SU-DHL-6 (cell line): Measurements from ENCODE around the gene SLC19A1.

Experiments
- H2AFZ ChIP-seq: fragments of 200-600 bp; sonication (generic); 2 replicates; pipeline ENCODE4 v1.6.1; 2014; ENCODE audit warnings: low read depth, mild to moderate bottlenecking, moderate library complexity, mixed read lengths, antibody characterized with exemption, low read length; ENCODE audit not compliant: severe bottlenecking
- H3F3A ChIP-seq: fragments of 200-600 bp; shearing (Covaris generic); 2 replicates; pipeline ENCODE4 v1.6.0; 2016; ENCODE audit warnings: antibody characterized with exemption, mild to moderate bottlenecking; ENCODE audit not compliant: insufficient read depth
- H3K27ac ChIP-seq: fragments of 200-600 bp; sonication (generic); 2 replicates; pipeline ENCODE4 v1.5.1; 2016; ENCODE audit warnings: low read depth, mild to moderate bottlenecking, low read length, moderate library complexity, mixed read lengths
- H3K27me3 ChIP-seq: fragments of 200-600 bp; sonication (generic), shearing (Covaris generic); 2 replicates; pipeline ENCODE4 v1.6.0; 2014; ENCODE audit warnings: mild to moderate bottlenecking, low read length
- H3K36me3 ChIP-seq: fragments of 200-600 bp; sonication (generic); 2 replicates; pipeline ENCODE4 v1.6.1; 2014; ENCODE audit warnings: mild to moderate bottlenecking, low read length, mixed read lengths
- H3K4me2 ChIP-seq: fragments of 300-600, 200-600 bp; shearing (Covaris generic), sonication (generic); 2 replicates; pipeline ENCODE4 v1.6.0; 2014; ENCODE audit warnings: low read length, low read depth, mild to moderate bottlenecking; ENCODE audit not compliant: poor library complexity, severe bottlenecking
- H3K4me3 ChIP-seq: fragments of 200-600 bp; sonication (generic); 2 replicates; pipeline ENCODE4 v1.5.1; 2014; ENCODE audit warnings: antibody characterized with exemption, low read length, mild to moderate bottlenecking, mixed read lengths; ENCODE audit not compliant: insufficient read depth, poor library complexity, severe bottlenecking
- H3K79me2 ChIP-seq: fragments of 200-600 bp; sonication (generic); 2 replicates; pipeline ENCODE4 v1.6.1; 2014; ENCODE audit warnings: mild to moderate bottlenecking, low read length, moderate library complexity; ENCODE audit not compliant: insufficient read depth
- H3K9ac ChIP-seq: fragments of 200-600 bp; sonication (generic); 2 replicates; pipeline ENCODE4 v1.7.0; 2014; ENCODE audit warnings: mild to moderate bottlenecking, low read length
- H3K9me2 ChIP-seq: fragments of 200-600 bp; sonication (generic); replicated peaks from 2 replicates; pipeline ENCODE4 v1.6.1; 2014; ENCODE audit warnings: low read length; ENCODE audit not compliant: insufficient read depth
- H3K9me3 ChIP-seq: fragments of 200-600 bp; sonication (generic); 2 replicates; pipeline ENCODE4 v1.6.1; 2014; ENCODE audit warnings: low read length, mixed read lengths; ENCODE audit not compliant: insufficient read depth
- H4K20me1 ChIP-seq: fragments of 200-600 bp; sonication (generic); 2 replicates; pipeline ENCODE4 v1.6.1; 2014; ENCODE audit warnings: low read depth, mild to moderate bottlenecking, antibody characterized with exemption, low read length, moderate library complexity, mixed read lengths
- CTCF ChIP-seq: fragments of 200-600 bp; sonication (generic); IDR thresholded peaks from one replicate; pipeline ENCODE4 v1.5.1; 2017; ENCODE audit warnings: antibody characterized with exemption, mild to moderate bottlenecking, low read length, moderate library complexity; ENCODE audit not compliant: insufficient read depth, poor library complexity, severe bottlenecking
- EZH2phosphoT487 ChIP-seq: fragments of 200-600 bp; sonication (generic), shearing (Covaris generic); conservative IDR thresholded peaks from 2 replicates; pipeline ENCODE4 v1.6.1; 2018; ENCODE audit warnings: mild to moderate bottlenecking, antibody characterized with exemption, low read length, moderate library complexity, mixed read lengths

Gene SLC19A1

DNA sequence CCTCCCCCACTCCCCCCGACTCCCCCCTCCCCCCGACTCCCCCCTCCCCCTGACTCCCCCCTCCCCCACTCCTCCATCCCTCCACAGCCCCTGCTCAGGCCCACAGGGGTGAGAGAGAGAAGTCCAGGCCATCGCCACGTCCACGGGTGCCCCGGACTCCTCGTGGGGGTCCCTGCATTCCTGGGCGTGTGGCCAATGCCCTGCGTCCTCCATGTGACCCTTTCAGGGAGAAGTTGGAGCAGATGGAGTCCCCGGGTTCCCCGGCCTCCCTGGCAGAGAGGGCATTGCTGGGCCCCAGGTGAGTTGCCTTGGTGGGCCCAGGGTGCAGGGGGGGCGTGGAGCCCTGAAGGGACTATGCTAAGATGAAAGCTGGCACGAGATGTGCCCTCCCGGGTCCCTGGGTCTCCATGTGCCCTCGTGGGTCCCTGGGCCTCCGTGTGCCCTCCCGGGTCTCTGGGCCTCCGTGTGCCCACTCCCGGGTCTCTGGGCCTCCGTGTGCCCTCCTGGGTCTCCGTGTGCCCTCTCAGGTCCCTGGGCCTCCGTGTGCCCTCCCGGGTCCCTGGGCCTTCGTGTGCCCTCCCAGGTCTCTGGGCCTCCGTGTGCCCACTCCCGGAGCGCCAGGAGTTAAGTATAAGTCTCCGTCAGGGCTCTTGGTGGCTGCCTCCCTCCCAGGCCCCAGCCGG is 52.0 kb downstream of the SLC19A1 start:
- Histone ChIP-seq H3K9me2 (no peaks in the 10 kb centered on the region), H3K4me3 (no peak overlapping the region), H4K20me1 (no peaks in the 10 kb centered on the region), H3K4me2 (no peak overlapping the region), H3K9me3 (no peaks in the 10 kb centered on the region), H3K36me3 (no peaks in the 10 kb centered on the region), H3K27me3 (no peaks in the 10 kb centered on the region), H2AFZ (no peak overlapping the region), H3K79me2 (no peaks in the 10 kb centered on the region), H3F3A (no peaks in the 10 kb centered on the region), H3K27ac (no peak overlapping the region), H3K9ac (no peak overlapping the region)
- TF ChIP-seq EZH2phosphoT487 (no peak), CTCF (no peak)

DNA sequence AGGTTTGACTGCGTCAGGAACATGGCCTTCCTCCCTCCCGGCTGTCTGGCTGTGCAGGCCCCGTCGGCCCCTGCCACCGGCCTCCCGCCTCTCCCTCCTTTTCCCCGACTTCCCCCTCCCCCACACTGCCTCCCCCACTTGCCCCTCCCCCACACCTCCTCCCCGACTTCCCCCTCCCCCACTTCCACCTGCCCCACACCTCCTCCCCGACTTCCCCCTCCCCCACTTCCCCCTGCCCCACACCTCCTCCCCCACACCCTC is 52.6 kb downstream of the SLC19A1 start:
- H3K36me3 ChIP-seq = no peaks in the 10 kb centered on the region
- H3K27ac ChIP-seq = no peak overlapping the region
- H2AFZ ChIP-seq = no peak overlapping the region
- no peak overlapping the region for H3K4me3 ChIP-seq
- TF ChIP-seq EZH2phosphoT487 (no peak), CTCF (no peak)
- H4K20me1 ChIP-seq = no peaks in the 10 kb centered on the region
- H3K9me3 ChIP-seq = no peaks in the 10 kb centered on the region
- H3K9me2 ChIP-seq = no peaks in the 10 kb centered on the region
- no peak overlapping the region for H3K9ac ChIP-seq
- no peaks in the 10 kb centered on the region for H3K79me2 ChIP-seq
- H3F3A ChIP-seq = no peaks in the 10 kb centered on the region
- H3K4me2 ChIP-seq = no peak overlapping the region
- no peaks in the 10 kb centered on the region for H3K27me3 ChIP-seq

DNA sequence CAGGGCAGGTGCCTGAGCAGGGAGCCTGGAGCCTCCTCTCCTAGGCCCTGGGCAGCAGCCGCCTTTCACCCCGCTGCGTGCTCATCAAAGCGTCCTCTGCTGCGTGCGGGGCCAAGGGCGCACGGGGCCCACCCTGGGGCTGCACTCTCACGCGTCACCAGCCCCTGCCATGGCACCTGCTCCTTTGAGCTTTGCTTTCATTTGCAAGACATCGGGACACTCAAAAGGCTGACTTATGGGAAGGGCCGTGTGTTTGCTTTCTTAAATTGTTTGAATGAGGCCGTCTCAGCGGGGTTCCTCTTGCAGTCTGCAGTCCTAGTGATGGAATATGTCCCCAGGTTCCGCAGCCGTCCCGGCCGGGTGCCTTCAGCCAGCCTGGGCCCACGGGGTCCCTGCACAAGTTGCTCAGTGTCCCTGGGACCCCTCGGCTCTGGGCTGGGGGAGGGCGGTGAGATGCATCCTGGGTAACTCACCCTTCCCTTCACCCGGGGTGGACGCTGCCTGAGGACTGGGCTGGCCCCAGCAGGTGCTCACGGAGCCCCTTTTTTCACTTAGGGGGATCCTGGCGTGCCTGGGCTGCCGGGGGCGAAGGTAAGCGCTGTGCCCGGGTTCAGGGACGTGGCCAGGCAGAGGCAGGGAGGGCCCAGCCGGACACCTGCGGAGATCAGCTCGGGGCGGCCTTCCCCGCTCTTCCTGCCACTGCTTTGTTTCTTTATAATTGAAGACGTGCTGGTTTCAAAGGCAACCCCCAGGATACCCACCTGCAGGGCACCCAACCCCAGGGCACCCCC is 53.1 kb downstream of the SLC19A1 start:
- Histone ChIP-seq H3K4me2 (no peak overlapping the region), H3K36me3 (no peaks in the 10 kb centered on the region), H3K4me3 (no peak overlapping the region), H2AFZ (no peak overlapping the region), H3K9me2 (no peaks in the 10 kb centered on the region), H3K79me2 (no peaks in the 10 kb centered on the region), H3F3A (no peaks in the 10 kb centered on the region), H3K27me3 (no peaks in the 10 kb centered on the region), H3K27ac (no peak overlapping the region), H3K9me3 (no peaks in the 10 kb centered on the region), H4K20me1 (no peaks in the 10 kb centered on the region), H3K9ac (no peak overlapping the region)
- TF ChIP-seq CTCF (no peak), EZH2phosphoT487 (no peak)
